Daoy (cell line): ENCODE measurements around the gene RIBC2. TPM values are rescaled to one million over a fixed set of nuclear protein-coding genes. Genes with fewer than 3 reads are reported as not detected.
"Not testable (repeated sequence)": the region's sequence is repeated elsewhere in the genome, so short reads cannot be mapped to it uniquely, and the experiment has no call there.

Experiments
- DNase-seq: peaks from one replicate; pipeline ENCODE4 v3.0.0-alpha.2; 2015; ENCODE audit warnings: low read depth
- total RNA-seq: library from RNA; depleted of rRNA; stranded (reverse); fragments of >200 nt; shearing (Covaris generic); gene quantifications from 2 replicates; pipeline ENCODE4 v1.2.3, GENCODE V29; 2014

Gene RIBC2
- total RNA-seq, 1 experiment from 2014 or later = 1.3 TPM

DNA sequence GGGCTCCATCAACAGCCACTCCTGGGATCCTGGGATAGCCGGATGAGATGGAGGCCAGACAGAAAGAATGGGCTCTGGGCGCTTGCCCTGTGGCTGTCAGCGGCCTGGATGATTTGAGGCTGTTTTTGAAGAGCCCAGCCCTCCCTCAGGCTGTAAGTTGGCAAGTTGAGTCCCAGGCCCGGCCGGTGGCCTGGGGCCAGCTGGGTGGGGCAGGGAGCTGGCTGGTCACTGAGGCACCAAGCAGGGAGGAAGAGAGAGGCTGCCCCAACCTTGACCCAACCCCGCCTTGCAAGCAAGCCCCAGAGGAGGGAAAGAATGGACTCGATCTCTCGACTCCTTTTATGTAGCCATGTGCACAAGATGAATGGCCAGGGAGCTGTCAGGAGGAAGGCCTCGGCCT, 34.9 kb downstream of the RIBC2 start:
- no peak for DNase-seq

DNA sequence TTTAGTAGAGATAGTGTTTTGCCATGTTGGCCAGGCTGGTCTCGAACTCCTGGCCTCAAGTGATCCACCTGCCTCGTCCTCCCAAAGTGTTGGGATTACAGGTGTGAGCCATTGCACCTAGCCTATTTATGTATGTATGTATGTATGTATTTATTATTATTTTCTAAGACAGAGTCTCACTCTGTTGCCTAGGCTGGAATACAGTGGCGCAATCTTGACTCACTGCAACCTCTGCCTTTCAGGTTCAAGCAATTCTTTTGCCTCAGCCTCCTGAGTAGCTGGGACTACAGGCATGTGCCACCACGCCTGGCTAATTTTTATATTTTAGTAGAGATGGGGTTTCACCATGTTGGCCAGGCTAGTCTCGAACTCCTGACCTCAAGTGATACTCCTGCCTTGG, 35.9 kb downstream of the RIBC2 start:
- not testable (repeated sequence) for DNase-seq

DNA sequence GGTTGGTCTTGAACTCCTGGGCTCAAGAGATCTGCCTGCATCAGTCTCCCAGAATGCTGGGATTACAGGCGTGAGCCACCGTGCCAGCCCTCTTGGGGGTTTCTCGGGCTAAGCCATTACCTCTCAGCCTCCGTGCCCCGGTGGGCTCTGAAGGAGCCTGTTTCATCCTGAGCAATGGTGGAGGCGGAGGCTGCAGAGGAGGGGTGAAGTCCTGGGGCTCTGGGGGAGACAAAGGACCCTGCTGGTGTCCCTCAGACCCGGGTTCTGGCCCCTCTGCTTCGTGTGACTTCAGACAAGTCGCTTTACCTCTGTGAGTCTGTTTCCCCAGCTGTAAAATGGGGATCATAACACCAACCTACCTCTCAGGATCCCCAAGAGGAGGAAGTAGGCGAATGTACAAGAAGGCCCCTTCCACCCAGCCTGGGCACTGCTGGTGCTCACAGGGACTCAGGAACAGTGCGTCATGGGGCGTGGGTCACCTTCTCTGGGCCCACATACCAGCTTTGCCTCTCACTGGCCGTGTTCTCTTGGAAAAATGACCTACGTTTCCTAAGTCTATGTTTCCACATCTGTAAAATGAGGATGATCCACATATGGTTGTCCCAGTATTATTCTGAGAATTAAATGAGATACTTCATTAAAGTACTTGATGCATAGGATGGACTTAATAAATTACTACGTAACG, 36.8 kb downstream of the RIBC2 start:
- DNase-seq = no peak

DNA sequence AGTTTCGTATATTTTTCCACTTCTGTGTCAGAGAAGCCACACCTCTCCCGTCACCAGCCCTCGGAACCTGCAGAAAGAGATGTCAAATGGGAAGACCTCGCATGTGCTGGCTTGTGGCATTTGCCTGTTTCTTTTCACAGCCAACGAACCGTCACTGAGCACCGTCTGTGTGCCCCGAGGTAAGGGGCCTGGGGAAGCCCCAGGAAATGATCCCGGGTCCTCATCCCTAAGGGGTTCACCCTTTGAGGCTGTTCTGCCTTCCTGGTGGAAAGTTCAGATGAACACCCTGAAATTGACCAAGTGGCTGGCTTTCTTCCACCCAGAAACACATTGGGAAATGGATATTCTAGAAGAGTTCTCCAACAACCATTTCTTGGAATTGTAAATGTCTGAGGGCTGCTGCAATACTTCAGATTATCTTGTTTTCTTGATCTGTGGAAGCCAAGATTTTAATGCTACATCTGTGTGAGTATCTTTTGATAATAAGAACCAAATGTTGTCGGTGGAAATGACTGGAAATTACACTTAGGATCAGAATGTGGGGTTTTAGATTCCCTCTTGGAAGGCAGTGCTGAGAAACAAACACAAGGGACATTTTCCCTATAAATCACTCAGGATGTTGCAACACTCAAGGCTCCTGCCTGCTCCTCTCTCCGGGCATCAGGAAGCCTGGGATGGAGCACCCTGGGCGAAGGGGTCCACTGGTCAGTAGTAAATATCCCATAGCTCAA, 37.6 kb downstream of the RIBC2 start:
- no peak for DNase-seq

DNA sequence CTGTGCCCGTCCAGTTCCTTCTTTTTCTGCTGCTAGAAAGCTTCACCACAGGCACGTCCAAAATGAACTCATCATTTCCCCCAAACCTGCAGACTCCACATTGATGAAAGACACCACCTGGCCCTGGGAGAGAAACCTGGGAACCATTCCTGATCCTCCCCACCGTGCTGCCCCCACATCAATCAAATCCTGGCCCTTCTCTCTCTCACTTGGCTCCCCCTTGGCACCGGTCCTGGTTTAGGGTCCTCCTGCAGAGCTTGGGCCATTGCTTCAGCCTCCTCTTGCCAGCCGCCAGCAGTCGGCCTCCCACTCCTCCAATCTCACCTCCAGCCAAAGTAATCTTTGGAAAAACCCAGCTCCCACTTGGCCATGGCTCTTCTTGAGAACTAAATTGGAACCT, 38.5 kb downstream of the RIBC2 start:
- no peak for DNase-seq

DNA sequence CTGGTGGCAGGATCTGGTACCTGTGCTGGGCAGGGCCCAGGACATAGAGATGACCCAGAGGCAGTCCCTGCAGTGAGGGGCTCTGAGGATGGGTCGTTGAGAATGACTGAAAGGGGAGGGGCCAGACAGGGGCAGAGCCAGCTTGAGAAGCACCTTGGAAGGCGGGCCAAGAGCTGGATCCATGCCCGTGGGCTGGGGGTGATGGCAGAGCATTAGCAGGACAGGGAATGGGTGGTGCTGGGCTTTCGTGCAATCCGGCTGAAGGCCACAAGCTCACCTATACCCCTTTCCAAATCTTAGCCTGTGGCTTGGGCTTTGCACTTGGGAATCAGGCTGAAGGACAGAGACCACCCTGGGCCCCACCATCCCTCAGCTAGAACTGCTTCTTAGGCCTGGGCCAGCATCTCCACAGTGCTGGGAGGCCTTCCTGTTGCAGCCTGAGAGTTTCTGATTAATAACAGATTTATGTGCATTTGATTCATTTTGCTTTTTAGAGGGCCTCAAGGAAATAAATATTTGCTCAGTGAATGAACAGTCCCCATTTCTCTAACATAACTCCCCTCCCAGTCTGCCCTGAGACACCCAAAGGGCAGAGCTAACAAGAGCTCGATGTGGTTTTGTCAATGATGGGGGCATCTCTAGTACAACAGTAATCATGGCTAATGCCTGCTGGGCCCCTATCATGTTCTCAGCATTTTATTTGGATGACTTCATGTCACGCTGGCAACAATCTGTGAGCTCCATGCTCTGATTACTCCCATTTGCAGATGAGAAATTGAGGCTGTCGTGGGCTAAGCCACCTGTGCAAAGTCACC, 39.3 kb downstream of the RIBC2 start:
- peak; percentile 42 for DNase-seq

DNA sequence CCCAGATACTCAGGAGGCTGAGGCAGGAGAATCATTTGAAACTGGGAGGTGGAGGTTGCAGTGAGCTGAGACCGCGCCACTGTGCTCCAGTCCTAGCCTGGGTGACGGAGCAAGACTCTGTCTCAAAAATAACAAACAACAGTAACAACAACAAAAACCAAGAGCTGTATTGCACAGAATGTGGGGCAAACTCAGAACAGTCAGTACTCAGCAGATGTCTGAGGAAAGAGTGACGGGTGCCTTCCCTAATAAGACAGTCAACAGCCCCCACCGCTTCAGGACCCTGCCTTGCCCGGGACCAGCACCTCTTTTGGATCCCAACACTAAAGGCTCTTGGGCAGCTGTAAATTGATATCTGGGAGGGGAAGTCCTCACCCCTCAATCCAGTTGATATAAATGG, 40.3 kb downstream of the RIBC2 start:
- DNase-seq = no peak

DNA sequence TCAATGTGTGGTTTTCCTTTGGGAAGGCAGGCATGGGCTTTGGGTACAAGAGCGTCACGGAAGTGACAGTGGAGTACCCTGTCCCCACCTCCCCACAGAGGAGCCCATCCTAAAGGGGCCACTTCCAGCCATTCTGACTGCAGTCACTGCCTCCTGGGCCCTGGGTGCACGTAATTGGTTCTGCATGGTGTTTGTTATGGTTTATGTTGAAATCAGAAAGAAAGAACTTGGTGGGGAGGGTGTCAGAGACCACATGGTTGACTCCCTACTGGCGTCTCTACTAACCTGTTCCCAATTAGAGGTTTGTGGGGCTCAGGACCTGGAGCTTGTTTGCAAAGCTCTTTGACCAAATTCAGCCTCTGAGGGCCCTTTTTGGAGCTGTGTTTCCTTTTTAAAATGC, 40.8 kb downstream of the RIBC2 start:
- DNase-seq = no peak

DNA sequence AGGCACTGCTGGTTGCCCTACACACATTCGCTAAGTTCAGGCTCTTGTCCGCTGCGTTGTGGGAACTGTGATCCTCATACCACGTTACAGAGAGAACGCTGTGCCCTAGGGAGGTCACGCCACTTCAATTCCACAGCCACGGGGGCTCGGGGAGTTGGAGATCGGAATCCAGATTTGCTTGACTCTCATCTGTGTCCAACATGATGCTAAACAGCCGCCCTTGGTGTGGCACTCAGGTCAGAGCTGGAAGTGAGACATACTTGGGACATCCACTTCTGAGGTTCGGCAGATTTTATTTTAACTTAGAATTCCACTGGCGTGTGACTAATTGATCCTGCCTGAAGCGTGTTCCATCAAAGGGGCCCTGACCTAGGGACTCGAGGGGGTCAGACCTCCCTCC, 41.7 kb downstream of the RIBC2 start:
- DNase-seq = no peak

DNA sequence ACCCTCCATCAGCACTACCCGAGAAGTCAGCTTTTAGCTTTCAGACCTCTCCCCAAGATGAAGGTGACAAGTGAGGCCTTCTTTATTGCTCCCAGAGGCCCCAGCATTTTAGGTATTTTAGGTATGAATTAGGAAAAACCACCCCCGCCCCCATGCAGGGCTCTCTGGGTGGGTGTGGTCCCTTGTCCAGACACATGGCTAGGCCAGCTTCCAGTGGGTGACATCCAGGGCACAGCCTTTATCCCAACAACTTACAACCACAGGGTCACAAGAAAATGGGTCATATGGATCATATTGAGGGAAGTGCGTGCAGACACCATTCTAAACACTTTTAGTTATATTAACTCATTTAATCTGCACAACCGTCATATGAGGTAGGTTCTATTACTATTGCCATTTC, 42.1 kb downstream of the RIBC2 start:
- no peak for DNase-seq

DNA sequence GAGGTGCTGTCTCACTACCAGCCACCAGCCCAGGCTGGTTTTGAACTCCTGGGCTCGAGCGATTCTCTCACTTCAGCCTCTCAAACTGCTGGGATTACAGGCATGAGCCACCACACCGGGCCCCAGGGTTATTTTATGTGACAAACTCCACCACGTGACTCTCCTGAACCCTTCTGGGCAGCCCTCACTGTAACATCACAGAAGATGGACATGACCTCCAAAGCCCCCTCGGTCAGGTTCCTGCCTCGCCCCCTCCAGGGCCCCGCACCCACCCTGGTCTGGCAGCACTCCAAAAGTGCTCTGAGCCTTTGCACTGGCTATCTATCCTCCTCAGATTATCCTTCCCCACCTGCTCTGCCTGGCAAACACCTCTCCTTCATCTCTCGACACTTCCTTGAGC, 43.3 kb downstream of the RIBC2 start:
- DNase-seq = no peak

DNA sequence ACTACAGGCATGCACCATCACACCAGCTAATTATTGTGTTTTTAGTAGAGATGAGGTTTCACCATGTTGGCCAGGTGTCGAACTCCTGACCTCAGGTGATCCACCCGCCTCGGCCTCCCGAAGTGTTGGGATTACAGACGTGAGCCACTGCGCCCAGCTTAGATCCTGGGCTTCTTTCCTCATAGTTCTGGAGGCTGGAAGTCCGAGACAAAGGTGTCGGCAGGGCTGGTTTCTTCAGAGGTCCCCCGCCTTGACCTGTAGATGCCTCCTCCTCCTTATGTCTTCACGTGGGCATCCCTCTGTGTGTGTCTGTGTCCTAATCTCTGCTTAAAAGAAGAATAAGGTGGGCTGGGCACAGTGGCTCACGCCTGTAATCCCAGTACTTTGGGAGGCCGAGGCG, 45.0 kb downstream of the RIBC2 start:
- DNase-seq = no peak

DNA sequence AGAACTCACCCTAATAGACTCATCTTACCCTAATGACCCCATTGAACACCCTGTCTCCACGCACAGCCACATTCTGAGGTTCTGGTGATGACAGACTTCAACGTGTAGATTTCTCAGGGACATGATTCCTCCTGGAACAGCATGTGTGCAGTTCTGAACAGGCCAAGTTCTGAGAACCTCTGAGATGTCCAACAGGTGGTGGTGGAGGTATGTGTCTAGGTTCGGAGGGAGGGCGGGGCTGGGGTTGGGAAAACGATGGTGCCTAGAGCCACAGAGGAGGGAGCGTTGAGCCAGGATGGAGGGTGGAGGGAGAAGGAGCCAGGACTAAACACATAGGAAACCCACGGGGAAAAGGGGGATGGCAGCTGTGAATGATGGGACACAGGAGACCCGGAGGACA, 45.7 kb downstream of the RIBC2 start:
- no peak for DNase-seq

DNA sequence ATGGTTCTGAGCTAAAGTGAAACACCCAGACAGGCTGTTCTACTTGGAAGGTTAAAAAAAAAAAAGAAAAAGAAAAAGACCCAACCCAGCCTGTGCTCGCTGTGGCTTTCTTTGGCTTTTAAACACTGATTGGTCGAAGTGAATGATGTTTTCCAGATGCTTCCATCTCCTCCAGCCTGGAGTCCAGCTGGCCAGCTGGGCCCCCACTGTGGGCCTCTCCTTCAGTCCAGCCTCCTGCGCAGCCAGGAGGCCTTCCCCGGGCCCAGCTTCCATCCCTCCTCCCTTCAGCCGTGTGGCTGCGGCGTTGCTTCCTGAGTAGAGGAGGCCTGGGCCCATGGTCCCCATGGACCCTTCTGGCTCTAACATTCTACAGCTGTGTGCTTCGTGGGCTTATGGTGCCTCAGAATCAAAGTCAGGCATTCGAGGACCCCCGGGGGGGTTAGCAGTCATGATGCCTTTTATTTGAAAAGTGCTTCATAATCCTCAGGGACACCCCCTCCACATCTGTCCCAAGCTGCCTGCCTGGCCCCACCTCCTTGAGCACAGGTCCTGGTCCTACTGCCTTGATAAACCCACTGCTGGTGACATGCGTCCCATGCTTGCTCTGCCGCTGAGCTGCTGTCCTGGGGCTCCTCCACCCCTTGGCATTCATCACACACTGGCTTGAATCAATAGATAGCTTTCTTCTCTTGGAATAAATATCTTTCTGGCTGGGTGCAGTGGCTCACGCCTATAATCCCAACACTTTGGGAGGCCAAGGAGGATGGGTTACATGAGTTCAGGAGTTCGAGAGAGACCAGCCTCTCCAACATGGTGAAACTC, 47.0 kb downstream of the RIBC2 start:
- no peak for DNase-seq

DNA sequence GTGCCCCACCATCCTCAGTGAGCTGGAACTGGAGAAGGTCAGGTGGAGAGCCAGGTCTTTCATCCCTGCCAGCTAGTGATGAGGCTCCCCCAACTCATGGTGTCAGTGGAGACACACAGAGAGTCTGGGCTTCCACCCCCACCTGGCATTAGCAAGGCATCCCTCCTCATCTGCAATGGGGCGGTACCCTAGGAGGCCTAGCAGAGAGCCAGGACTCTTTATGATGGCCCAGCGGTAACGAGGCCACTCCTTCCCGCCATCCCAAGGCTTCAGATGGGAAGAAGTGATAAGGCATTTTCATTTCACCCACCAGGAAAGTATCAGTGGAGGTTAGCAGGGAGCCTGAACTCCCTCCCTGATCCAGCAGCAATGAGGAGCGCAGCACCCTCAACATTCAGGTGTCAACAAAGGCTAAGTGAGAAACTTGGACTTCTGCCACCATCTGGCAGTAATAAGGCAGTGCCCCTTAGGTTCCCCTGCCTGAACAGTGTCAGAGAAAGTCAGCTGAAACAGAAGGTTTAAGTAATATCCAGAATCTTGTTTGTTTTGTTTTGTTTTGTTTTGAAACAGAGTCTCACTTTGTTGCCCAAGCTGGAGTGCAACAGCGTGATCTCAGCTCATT, 48.7 kb downstream of the RIBC2 start:
- DNase-seq = no peak

DNA sequence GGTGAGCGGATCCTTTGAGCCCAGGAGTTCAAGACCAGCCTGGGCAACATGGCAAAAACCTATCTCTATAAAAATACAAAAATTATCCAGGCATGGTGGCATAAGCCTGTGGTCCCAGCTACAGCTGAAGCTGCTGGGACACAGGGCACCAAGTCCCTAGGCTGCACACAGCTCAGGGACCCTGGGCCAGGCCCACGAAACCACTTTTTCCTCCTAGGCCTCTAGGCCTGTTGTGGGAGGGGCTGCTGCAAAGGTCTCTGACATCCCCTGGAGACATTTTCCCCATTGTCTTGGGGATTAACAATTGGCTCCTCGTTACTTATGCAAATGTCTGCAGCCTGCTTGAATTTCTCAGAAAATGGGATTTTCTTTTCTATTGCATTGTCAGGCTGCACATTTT, 50.2 kb downstream of the RIBC2 start:
- not testable (repeated sequence) for DNase-seq

DNA sequence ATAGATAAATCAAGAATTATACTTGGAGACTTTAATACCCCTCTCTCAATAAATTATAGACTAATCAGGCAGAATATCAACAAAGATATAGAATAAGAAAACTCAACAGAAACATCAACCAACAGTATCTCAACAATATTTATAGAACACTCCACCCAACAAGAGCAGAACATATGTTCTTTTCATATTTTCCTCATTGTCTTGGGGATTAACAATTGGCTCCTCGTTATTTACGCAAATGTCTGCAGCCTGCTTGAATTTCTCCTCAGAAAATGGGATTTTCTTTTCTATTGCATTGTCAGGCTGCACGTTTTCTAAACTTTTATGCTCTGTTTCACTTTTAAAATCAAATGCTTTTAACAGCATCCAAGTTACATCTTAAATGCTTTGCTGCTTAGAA, 52.1 kb downstream of the RIBC2 start:
- no peak for DNase-seq

DNA sequence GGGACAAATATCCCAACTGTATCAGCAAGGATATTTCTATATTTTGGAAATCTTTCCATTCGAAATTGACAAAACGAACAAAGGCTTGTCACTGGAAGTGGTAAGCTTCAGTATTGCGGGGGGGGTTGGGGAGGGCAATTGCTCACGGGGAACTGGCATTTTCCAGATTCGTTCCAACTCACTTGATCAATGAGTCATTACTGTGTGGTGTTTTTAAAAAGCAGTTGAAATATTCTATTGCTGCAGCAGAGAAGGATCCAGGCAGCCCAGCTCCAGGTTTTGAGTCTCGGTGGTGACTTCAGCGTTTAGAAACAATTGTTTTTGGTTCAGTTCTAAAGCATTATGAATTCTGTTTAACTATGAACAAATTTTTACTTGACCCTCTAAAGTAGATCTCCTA, 55.4 kb downstream of the RIBC2 start:
- DNase-seq = peak; percentile 41

DNA sequence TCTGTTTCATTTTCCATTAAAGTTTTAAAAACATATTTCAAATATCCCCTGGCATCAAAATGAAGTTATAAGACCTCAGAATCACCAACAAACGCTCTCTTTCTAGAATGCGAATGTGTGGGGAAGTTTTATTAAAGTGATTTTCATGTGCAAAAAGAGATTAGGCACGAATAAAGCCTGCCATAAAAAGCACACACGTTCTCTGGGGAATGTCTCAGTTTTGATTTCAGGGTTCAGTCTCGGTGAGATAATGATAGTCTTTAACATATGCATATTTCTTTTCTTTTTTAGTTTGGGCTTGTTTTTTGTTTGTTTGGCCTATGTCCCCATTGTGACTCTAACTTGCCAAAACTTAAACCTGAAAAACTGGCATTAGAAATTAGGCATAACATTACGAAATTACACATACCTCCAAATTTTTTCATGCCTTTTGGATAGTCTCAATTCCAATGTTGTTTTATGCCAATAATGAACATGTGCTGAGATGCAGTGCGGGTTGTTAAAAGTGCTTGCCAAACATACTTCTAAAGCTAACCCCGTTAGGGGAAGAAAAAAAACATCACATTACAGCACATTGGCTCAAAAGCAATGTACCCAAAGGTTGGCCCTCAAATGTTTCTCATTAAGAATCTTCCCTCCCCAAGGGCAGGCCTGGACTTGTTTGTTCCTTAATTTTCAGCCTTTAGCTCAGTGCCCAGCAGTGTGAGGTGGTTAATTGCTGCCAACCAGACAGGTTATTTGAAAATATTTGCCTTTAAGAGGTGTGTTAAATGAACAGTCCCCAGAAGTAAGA, 56.0 kb downstream of the RIBC2 start:
- no peak for DNase-seq

DNA sequence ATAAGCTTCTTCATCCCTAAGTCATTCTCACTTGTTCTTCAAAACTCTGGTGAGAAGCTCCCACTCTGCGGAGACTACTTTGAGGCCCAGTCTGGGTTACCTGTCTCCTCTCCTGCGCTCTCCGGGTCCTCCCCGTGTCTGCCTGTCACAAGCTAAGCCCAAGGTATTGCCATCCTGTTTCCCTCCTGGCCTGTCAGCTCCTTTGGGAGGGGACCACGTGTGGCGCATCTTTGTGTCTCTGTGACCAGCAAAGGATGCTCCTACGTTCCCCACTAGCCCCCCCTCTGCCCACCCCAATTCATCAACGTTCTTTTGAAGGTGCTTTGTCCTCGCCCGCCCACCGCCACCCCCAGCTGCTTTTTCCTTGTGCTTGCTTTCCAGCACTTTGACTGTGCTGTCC, 57.4 kb downstream of the RIBC2 start:
- no peak for DNase-seq

DNA sequence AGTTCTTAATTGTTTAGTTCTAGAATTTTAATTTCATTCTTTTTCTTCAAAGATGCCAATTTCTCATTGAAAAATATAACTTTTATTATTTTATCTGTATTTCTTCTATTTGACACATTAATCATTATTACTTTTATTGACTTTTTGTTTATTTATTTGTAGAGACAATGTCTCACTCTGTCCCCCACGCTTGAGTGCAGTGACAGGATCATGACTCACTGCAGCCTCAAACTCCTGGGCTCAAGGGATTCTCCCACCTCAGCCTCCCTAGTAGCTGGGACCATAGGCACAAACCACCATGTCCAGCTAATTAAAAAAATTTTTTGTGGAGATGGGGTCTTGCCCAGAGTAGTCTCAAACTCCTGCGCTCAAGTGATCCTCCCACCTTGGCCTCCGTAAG, 58.9 kb downstream of the RIBC2 start:
- peak; percentile 46 for DNase-seq
